CD14-positive monocyte (primary cell): ENCODE data around the gene PRSS48. TPM values are rescaled to one million over a fixed set of nuclear protein-coding genes. Genes with fewer than 3 reads are reported as not detected.
"Not testable (repeated sequence)": the region's sequence is repeated elsewhere in the genome, so short reads cannot be mapped to it uniquely, and the experiment has no call there.

Source experiments
- DNase-seq, 3 donors: peaks; one replicate each; pipeline ENCODE4 v3.0.0-alpha.2; 2011 to 2022
- H2AFZ ChIP-seq: 2 replicates; pipeline ENCODE4 v1.6.0; 2012; ENCODE audit warnings: mild to moderate bottlenecking, low read depth, low read length, inconsistent platforms; ENCODE audit not compliant: insufficient read depth, poor library complexity, severe bottlenecking
- H3K27ac ChIP-seq, 2 donors: 1 replicate in 1 of 2; 2 replicates in 1 of 2; pipeline ENCODE4 v1.5.1; 2012 to 2013; ENCODE audit warnings: low read length in 2 of 2, control low read depth in 1 of 2, inconsistent platforms in 1 of 2, low read depth in 1 of 2, mild to moderate bottlenecking in 1 of 2
- H3K27me3 ChIP-seq, 2 donors: one replicate each; pipeline versions ENCODE4 v1.6.0 to v1.6.1; 2011 to 2013; ENCODE audit warnings: low read length in 2 of 2; ENCODE audit not compliant: control insufficient read depth in 2 of 2, insufficient read depth in 2 of 2
- H3K36me3 ChIP-seq, 2 donors: replicated peaks in 1 of 2; 1 replicate in 1 of 2; 2 replicates in 1 of 2; pipeline versions ENCODE4 v1.5.1 to v1.6.1; 2012 to 2013; ENCODE audit warnings: low read length in 2 of 2, control low read depth in 1 of 2, inconsistent platforms in 1 of 2, mild to moderate bottlenecking in 1 of 2; ENCODE audit not compliant: insufficient read depth in 2 of 2, control insufficient read depth in 1 of 2
- H3K4me1 ChIP-seq, 2 donors: 1 replicate in 1 of 2; 2 replicates in 1 of 2; pipeline versions ENCODE4 v1.5.1 to v1.6.1; 2012 to 2013; ENCODE audit warnings: low read length in 2 of 2, control low read depth in 1 of 2, inconsistent platforms in 1 of 2, mild to moderate bottlenecking in 1 of 2, moderate library complexity in 1 of 2; ENCODE audit not compliant: insufficient read depth in 2 of 2, control insufficient read depth in 1 of 2
- H3K4me2 ChIP-seq: replicated peaks from 2 replicates; pipeline ENCODE3; 2012; ENCODE audit warnings: low read length, moderate library complexity, mild to moderate bottlenecking; ENCODE audit not compliant: poor library complexity, severe bottlenecking; ENCODE audit errors: extremely low read depth
- H3K4me3 ChIP-seq, 3 experiments: fragments of 200-600 bp in 1 of 3; sonication (generic) in 1 of 3; replicated peaks in 1 of 3; 1 replicate in 2 of 3; 2 replicates in 1 of 3; pipeline ENCODE4 v1.5.1; 2011 to 2013; ENCODE audit warnings: low read length in 3 of 3, mild to moderate bottlenecking in 3 of 3, control low read depth in 2 of 3, low read depth in 2 of 3, inconsistent platforms in 1 of 3, moderate library complexity in 1 of 3
- H3K79me2 ChIP-seq: 2 replicates; pipeline ENCODE4 v1.6.0; 2012; ENCODE audit warnings: mild to moderate bottlenecking, control low read depth, inconsistent platforms, low read length, moderate library complexity; ENCODE audit not compliant: insufficient read depth
- H3K9ac ChIP-seq: 2 replicates; pipeline ENCODE4 v1.6.0; 2017; ENCODE audit warnings: low read length, mild to moderate bottlenecking; ENCODE audit not compliant: insufficient read depth, poor library complexity, severe bottlenecking
- H3K9me3 ChIP-seq, 2 donors: replicated peaks in 1 of 2; 1 replicate in 1 of 2; 2 replicates in 1 of 2; pipeline versions ENCODE4 v1.5.1 to v1.6.1; 2012 to 2013; ENCODE audit warnings: low read length in 2 of 2, control low read depth in 1 of 2; ENCODE audit not compliant: control insufficient read depth in 1 of 2, insufficient read depth in 1 of 2
- H4K20me1 ChIP-seq: 2 replicates; pipeline ENCODE4 v1.6.0; 2012; ENCODE audit warnings: mild to moderate bottlenecking, low read length, control low read depth, moderate library complexity; ENCODE audit not compliant: insufficient read depth
- H3K27ac Mint-ChIP-seq, 7 donors: one replicate each; pipeline ENCODE4 v1.8.0; 2020; ENCODE audit warnings: mild to moderate bottlenecking in 7 of 7, mixed read lengths in 7 of 7, moderate library complexity in 6 of 7, inconsistent platforms in 2 of 7
- H3K27me3 Mint-ChIP-seq, 3 donors: one replicate each; pipeline ENCODE4 v1.8.0; 2021 to 2022; ENCODE audit warnings: low read depth in 3 of 3, mild to moderate bottlenecking in 3 of 3, mixed read lengths in 3 of 3, moderate library complexity in 3 of 3, inconsistent platforms in 1 of 3
- H3K36me3 Mint-ChIP-seq, 2 donors: one replicate each; pipeline ENCODE4 v1.8.0; 2020; ENCODE audit warnings: mixed read lengths in 2 of 2, inconsistent platforms in 1 of 2, mild to moderate bottlenecking in 1 of 2
- H3K4me1 Mint-ChIP-seq: one replicate; pipeline ENCODE4 v1.8.0; 2020; ENCODE audit warnings: mild to moderate bottlenecking, mixed read lengths
- H3K4me3 Mint-ChIP-seq, 2 donors: one replicate each; pipeline ENCODE4 v1.8.0; 2020; ENCODE audit warnings: mild to moderate bottlenecking in 2 of 2, mixed read lengths in 2 of 2, moderate library complexity in 1 of 2
- H3K9me3 Mint-ChIP-seq, 7 donors: one replicate each; pipeline ENCODE4 v1.8.0; 2020 to 2022; ENCODE audit warnings: mixed read lengths in 7 of 7, mild to moderate bottlenecking in 6 of 7, moderate library complexity in 6 of 7, inconsistent platforms in 2 of 7
- CTCF ChIP-seq: fragments of 200-600 bp; IDR thresholded peaks from one replicate; pipeline ENCODE4 v1.8.0; 2022; ENCODE audit warnings: antibody characterized with exemption, mild to moderate bottlenecking
- WGBS: methylation state at CpG from one replicate; pipeline ENCODE4 v1.1.5; 2013; ENCODE audit warnings: missing lambda C conversion rate; ENCODE audit not compliant: insufficient coverage; 5-methylcytosine and 5-hydroxymethylcytosine counted together
- intact Hi-C, 2 donors: fragments of 100-400 bp; cut with micrococcal nuclease; formaldehyde crosslinking; loops; one replicate each; pipeline versions ENCODE4 v1.15.0 to v1.15.1; 2023
- polyA plus RNA-seq, 3 donors: library from polyadenylated mRNA; depleted of rRNA in 1 of 3; unstranded in 2 of 3; stranded (reverse) in 1 of 3; fragments of 300-500 nt in 2 of 3; fragments of >200 nt in 1 of 3; fragmentation: Illumina TruSeq in 2 of 3; gene quantifications; 1 replicate in 2 of 3; 2 replicates in 1 of 3; pipeline ENCODE4 v1.2.3, GENCODE V29; 2012 to 2021

The PRSS48 gene
- polyA plus RNA-seq, 3 donors: not detected

GRCh38 chr4:151251603-151252304 is 25.2 kb upstream of the PRSS48 start:
- Histone ChIP-seq H3K79me2 (no peaks in the 10 kb centered on the region), H3K4me3 (no peak overlapping the region), H3K9me3 (no peaks in the 10 kb centered on the region), H3K27me3 (no peaks in the 10 kb centered on the region), H3K27ac (no peak overlapping the region), H3K36me3 (no peaks in the 10 kb centered on the region), H3K4me2 (no peak overlapping the region), H3K9ac (no peak overlapping the region), H2AFZ (no peak overlapping the region), H3K4me1 (no peaks in the 10 kb centered on the region), H4K20me1 (no peaks in the 10 kb centered on the region)
- intact Hi-C loops: no loop called here
- Mint-ChIP-seq H3K36me3 (no peaks in the 10 kb centered on the region), H3K27ac (no peak overlapping the region), H3K9me3 (peaks cover 3 to 9% (median 4%) of the 10 kb centered on the region in 7 donors), H3K4me1 (no peaks in the 10 kb centered on the region), H3K4me3 (no peak overlapping the region), H3K27me3 (peaks cover 0 to 2% (median 0%) of the 10 kb centered on the region in 3 donors)
- TF ChIP-seq CTCF: no peak
- WGBS: 44% methylated on average over 2 of the region's 2 CpGs
- no peak for DNase-seq

GRCh38 chr4:151255226-151255625 is 21.7 kb upstream of the PRSS48 start:
- intact Hi-C loops, H3K4me3 Mint-ChIP-seq, H3K36me3 ChIP-seq, H3K27me3 ChIP-seq, H3K27me3 Mint-ChIP-seq, H3K9me3 ChIP-seq, DNase-seq, H3K27ac ChIP-seq, H4K20me1 ChIP-seq, H3K79me2 ChIP-seq, H3K4me1 Mint-ChIP-seq, H3K4me3 ChIP-seq, H3K4me1 ChIP-seq, H2AFZ ChIP-seq, H3K9ac ChIP-seq, H3K4me2 ChIP-seq, H3K36me3 Mint-ChIP-seq, H3K27ac Mint-ChIP-seq: not testable (repeated sequence)
- H3K9me3 Mint-ChIP-seq: peaks cover 3 to 16% (median 8%) of the 10 kb centered on the region in 7 donors
- WGBS: no CpG with 5 or more reads among the region's 28 CpGs

- H3K9ac ChIP-seq, H3K27me3 ChIP-seq, H3K4me3 ChIP-seq, H3K79me2 ChIP-seq, H3K27me3 Mint-ChIP-seq, H3K4me3 Mint-ChIP-seq, H3K4me1 Mint-ChIP-seq, H3K36me3 Mint-ChIP-seq, H3K4me2 ChIP-seq, H3K36me3 ChIP-seq, H3K27ac Mint-ChIP-seq, H2AFZ ChIP-seq, intact Hi-C loops, H3K4me1 ChIP-seq, H3K9me3 ChIP-seq, H3K27ac ChIP-seq, H4K20me1 ChIP-seq, DNase-seq: not testable (repeated sequence)
- peaks cover 3 to 16% (median 8%) of the 10 kb centered on the region in 7 donors for H3K9me3 Mint-ChIP-seq
- 95% methylated on average over 13 of the region's 17 CpGs for WGBS
These were observed 21.3 kb upstream of the PRSS48 start for GRCh38 chr4:151255680-151256079.
